Mesothelial cell of epicardium (in vitro differentiated cells): ENCODE measurements around the gene TBC1D8. TPM values are rescaled to one million over a fixed set of nuclear protein-coding genes. Genes with fewer than 3 reads are reported as not detected.

Source experiments
- DNase-seq, 2 experiments: peaks; one replicate each; pipeline ENCODE4 v3.0.0; 2021; ENCODE audit warnings: low spot score in 2 of 2; ENCODE audit not compliant: unreplicated experiment in 2 of 2
- H3K27ac Mint-ChIP-seq: 2 replicates; pipeline ENCODE4 v1.8.0; 2021; ENCODE audit warnings: mixed read lengths
- H3K27me3 Mint-ChIP-seq: 2 replicates; pipeline ENCODE4 v1.8.0; 2021; ENCODE audit warnings: low read depth, mixed read lengths
- H3K36me3 Mint-ChIP-seq: 2 replicates; pipeline ENCODE4 v1.8.0; 2021; ENCODE audit warnings: mixed read lengths
- H3K4me1 Mint-ChIP-seq: 2 replicates; pipeline ENCODE4 v1.8.0; 2021; ENCODE audit warnings: mixed read lengths
- H3K4me3 Mint-ChIP-seq: 2 replicates; pipeline ENCODE4 v1.8.0; 2021; ENCODE audit warnings: mild to moderate bottlenecking, moderate library complexity, mixed read lengths
- H3K9me3 Mint-ChIP-seq: 2 replicates; pipeline ENCODE4 v1.8.0; 2021; ENCODE audit warnings: mixed read lengths
- total RNA-seq: library from RNA; stranded (reverse); gene quantifications from 3 replicates; pipeline ENCODE4 v1.2.1, GENCODE V29; 2021
- TF ChIP-seq, protein P1 (sequence below): fragments of 200-600 bp; sonication (generic); IDR thresholded peaks from one replicate; pipeline ENCODE4 v1.5.0; 2021; ENCODE audit warnings: antibody characterized with exemption; ENCODE audit not compliant: unreplicated experiment

The TBC1D8 gene
- total RNA-seq, 1 donor from 2014 or later = 12.7 TPM

DNA sequence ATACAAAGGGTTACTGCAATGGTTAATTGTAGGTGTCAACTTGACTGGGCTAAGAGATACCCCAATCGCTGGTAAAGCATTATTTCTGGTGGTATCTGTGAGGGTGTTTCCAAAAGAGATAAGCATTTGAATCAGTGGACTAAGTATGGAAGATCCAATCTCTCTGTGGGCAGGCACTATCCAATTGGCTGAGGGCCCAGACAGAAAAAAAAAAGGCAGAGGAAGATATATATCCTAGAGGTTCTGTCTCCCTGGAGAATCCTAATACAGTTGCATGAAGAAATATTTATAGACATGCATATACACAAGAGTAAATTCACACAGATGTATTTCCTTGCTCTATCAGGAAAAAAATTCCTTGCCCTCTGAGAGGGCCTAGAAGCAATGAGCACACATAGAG, 43.9 kb downstream of the TBC1D8 start:
- Mint-ChIP-seq H3K27ac (no peak overlapping the region), H3K27me3 (no peaks in the 10 kb centered on the region), H3K36me3 (peaks cover 6% of the 10 kb centered on the region), H3K4me1 (peaks cover 22% of the 10 kb centered on the region), H3K9me3 (peaks cover 27% of the 10 kb centered on the region), H3K4me3 (no peak overlapping the region)
- DNase-seq = no peak
- TF ChIP-seq, protein P1, sequence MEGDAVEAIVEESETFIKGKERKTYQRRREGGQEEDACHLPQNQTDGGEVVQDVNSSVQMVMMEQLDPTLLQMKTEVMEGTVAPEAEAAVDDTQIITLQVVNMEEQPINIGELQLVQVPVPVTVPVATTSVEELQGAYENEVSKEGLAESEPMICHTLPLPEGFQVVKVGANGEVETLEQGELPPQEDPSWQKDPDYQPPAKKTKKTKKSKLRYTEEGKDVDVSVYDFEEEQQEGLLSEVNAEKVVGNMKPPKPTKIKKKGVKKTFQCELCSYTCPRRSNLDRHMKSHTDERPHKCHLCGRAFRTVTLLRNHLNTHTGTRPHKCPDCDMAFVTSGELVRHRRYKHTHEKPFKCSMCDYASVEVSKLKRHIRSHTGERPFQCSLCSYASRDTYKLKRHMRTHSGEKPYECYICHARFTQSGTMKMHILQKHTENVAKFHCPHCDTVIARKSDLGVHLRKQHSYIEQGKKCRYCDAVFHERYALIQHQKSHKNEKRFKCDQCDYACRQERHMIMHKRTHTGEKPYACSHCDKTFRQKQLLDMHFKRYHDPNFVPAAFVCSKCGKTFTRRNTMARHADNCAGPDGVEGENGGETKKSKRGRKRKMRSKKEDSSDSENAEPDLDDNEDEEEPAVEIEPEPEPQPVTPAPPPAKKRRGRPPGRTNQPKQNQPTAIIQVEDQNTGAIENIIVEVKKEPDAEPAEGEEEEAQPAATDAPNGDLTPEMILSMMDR = no peak

- Mint-ChIP-seq H3K4me3 (no peak overlapping the region), H3K4me1 (peaks cover 16% of the 10 kb centered on the region), H3K27ac (no peak overlapping the region), H3K9me3 (peaks cover 29% of the 10 kb centered on the region), H3K36me3 (peaks cover 7% of the 10 kb centered on the region), H3K27me3 (no peaks in the 10 kb centered on the region)
- TF ChIP-seq, protein P1 = no peak
- no peak for DNase-seq
These were observed 44.6 kb downstream of the TBC1D8 start for GRCh38 chr2:101106453-101107181.

DNA sequence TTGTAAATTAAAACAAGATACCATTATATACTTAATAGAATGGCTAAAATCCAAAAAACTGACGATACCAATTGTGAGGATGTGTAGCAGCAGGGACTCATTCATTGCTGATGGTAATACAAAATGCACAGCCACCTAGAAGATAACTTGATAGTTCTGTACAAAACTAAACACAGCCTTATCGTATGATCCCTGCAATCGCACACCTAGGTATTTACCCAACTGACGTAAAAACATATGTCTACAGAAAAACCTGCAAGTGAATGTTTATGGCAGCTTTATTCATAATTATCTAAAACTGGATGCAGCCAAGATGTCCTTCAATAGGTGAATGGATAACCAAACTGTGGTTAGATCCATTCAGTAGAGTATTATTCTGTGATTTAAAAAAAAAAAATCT, 45.5 kb downstream of the TBC1D8 start:
- TF ChIP-seq, protein P1 = no peak
- Mint-ChIP-seq H3K27me3 (no peaks in the 10 kb centered on the region), H3K27ac (no peak overlapping the region), H3K4me3 (no peak overlapping the region), H3K36me3 (peaks cover 16% of the 10 kb centered on the region), H3K9me3 (peaks cover 39% of the 10 kb centered on the region), H3K4me1 (peaks cover 10% of the 10 kb centered on the region)
- no peak for DNase-seq

DNA sequence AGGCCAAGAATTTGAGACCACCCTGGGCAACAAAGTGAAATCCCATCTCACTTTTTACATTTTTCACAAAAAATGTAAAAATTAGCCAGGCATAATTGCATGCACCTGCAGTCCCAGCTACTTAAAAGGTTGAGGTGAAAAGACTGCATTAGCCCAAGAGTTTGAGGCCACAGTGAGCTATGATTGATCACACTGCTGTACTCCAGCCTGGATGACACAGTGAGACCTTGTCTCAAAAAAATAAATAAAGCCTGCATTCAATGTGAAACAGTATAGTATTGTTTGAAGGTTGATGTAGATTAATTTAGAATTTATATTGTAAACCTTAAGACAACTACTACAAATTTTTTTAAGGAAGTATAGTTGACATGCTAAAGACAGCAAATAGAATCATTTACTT, 53.5 kb downstream of the TBC1D8 start:
- Mint-ChIP-seq H3K4me1 (no peaks in the 10 kb centered on the region), H3K9me3 (peaks cover 57% of the 10 kb centered on the region), H3K4me3 (no peak overlapping the region), H3K27me3 (no peaks in the 10 kb centered on the region), H3K36me3 (peaks cover 34% of the 10 kb centered on the region), H3K27ac (no peak overlapping the region)
- DNase-seq = no peak
- TF ChIP-seq, protein P1 = no peak

- DNase-seq = no peak
- H3K4me1 Mint-ChIP-seq = no peaks in the 10 kb centered on the region
- no peaks in the 10 kb centered on the region for H3K27me3 Mint-ChIP-seq
- TF ChIP-seq, protein P1 = no peak
- H3K9me3 Mint-ChIP-seq = peaks cover 51% of the 10 kb centered on the region
- H3K4me3 Mint-ChIP-seq = no peak overlapping the region
- peaks cover 31% of the 10 kb centered on the region for H3K36me3 Mint-ChIP-seq
- H3K27ac Mint-ChIP-seq = no peak overlapping the region
These were observed 54.5 kb downstream of the TBC1D8 start for GRCh38 chr2:101096619-101097142.
